HG02763 (cell line): ENCODE results near the gene MUC22.
"Not testable (repeated sequence)": the region's sequence is repeated elsewhere in the genome, so short reads cannot be mapped to it uniquely, and the experiment has no call there.

Experiments used
- ATAC-seq: cut with Tn5 transposase; IDR thresholded peaks from one replicate; pipeline ENCODE4 v1.9.1; 2021; ENCODE audit warnings: mild to moderate bottlenecking, moderate library complexity; ENCODE audit not compliant: unreplicated experiment

The MUC22 gene

DNA sequence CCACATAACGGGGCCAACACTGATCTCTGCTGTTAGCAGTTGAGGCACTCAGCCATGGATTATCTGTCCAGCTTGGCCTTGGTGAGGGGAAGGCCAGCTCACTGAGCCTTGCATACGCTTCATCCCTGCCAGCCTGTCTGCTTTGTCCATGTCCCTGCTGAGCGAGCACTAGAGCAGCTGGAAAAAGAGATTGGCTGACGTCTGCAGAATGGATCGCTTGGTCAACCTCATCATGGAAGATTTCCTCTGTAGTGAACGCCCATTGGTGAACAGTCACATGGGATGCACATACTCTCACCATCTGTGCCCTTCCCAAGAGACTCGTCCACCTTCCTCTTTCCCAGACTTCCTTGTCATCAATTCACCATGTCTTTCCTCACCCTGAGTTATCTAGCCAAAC lies 26.9 kb downstream of the MUC22 start:
- ATAC-seq: no peak

- no peak for ATAC-seq
These were observed 27.4 kb downstream of the MUC22 start for GRCh38 chr6:31037682-31038081.

- ATAC-seq: no peak
These were observed 28.3 kb downstream of the MUC22 start for GRCh38 chr6:31038559-31038958.

GRCh38 chr6:31040801-31041200 lies 30.5 kb downstream of the MUC22 start:
- no peak for ATAC-seq

GRCh38 chr6:31041372-31041974 lies 31.2 kb downstream of the MUC22 start:
- ATAC-seq: no peak

DNA sequence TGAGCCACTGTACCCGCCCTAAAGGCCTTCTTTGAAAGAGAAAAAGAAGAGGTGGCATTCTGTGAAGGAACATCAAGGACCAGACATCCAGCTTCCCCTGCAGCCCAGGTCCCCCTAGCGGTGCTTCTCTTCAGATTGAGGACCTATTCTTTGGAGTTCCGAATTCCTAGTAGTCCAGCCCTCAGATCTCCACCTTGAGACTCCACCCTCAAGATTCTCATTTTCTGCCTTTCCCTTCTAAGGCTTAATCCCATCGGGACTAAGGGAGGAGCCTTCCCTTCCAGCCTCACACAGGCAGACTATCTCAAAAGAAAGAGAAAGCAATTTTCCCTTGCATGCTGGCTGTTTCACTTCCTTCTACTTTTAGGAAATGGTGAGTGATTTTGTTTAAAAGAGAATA lies 32.5 kb downstream of the MUC22 start:
- ATAC-seq: no peak

GRCh38 chr6:31048099-31048498 lies 37.8 kb downstream of the MUC22 start:
- ATAC-seq: no peak

GRCh38 chr6:31049518-31049917 lies 39.2 kb downstream of the MUC22 start:
- ATAC-seq: no peak

DNA sequence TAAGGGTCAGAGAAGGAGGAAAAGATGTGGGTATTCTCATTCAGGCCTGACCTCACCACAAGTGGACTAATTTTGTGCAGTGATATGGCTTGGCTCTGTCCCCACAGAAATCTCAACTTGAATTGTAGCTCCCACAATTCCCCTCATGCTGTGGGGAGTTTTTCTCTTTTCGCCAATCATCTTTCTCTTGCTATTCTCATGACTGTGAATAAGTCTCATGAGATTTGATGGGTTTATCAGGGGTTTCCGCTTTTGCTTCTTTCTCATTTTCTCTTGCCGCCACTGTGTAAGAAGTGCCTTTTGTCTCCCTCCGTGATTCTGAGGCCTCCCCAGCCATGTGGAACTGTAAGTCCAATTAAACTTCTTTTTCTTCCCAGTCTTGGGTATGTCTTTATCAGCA lies 42.9 kb downstream of the MUC22 start:
- not testable (repeated sequence) for ATAC-seq

- ATAC-seq: no peak
These were observed 43.6 kb downstream of the MUC22 start for GRCh38 chr6:31053873-31054272.

- no peak for ATAC-seq
These were observed 45.2 kb downstream of the MUC22 start for GRCh38 chr6:31055441-31055840.

GRCh38 chr6:31057426-31058003 lies 47.2 kb downstream of the MUC22 start:
- ATAC-seq: no peak

DNA sequence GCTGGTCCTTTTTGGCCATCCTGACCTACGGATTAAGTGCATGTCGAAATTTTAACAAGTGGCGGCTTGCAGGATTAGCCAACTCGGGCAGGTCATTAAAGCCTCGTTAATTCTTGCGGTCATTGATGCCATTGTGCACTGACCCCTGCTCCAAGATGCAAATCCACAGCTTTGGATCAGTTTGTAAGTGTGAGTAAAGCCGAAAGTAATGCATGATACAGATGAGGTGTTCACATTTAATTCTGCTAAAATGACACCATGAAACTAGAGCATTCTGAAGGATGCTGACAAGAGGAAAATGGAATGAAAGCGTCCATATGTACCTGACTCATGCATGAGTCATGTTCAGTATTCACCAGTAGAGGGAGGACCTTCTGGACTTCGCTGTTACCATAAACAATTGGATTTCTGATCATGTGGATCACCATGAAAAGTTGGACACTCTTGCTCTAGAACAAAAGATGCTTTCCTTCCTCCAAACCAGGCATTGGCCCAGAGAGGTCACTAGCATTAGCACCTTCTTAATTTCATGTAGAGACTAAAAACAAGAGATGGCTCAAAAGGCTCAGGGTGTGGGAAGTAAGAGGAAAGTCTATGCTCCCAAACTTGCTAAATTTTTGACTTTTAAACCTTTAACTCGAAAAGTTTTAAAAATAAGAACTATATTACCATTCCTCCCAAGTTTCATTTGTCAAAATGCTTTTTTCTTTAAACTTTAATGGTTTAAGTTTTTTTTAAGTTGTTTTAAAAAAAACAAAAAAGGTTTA lies 48.0 kb downstream of the MUC22 start:
- no peak for ATAC-seq

DNA sequence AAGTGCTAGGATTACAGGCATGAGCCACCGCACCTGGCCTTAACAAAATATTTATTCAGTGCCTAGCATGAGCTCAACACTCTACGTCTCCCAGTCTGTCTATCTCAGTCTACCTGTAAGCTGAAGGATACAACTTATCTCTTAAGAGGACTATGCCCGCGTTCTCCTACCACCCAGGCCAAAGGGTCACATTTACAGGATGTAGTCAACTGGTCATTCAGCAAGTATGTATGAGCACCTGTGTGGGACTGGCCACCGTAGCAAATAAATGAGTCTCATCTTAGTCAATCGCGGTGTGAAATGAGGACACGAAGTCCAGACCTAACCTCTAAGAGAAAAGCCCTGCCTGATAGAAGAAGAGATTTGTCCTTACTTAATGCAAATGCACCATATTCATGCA lies 49.9 kb downstream of the MUC22 start:
- no peak for ATAC-seq

GRCh38 chr6:31063906-31064435 lies 53.7 kb downstream of the MUC22 start:
- no peak for ATAC-seq

DNA sequence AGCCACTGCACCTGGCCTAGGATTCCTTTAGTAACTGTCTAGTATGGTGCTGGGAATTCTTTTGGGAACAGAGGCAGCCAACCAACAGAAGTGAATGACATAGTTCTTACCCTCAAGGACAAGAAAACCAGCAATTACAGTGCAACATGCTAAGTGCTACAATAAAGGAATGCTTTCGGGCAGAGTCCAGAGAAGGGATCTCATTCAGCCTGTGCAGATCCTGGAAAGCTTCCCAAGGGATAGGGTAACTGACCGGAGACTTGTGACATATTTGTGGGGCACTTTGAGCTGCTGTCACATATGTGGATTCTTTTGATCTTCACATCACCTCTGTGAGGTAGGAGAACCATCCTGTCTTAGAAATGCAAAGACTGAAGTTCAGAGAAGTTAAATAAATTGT lies 55.3 kb downstream of the MUC22 start:
- no peak for ATAC-seq

DNA sequence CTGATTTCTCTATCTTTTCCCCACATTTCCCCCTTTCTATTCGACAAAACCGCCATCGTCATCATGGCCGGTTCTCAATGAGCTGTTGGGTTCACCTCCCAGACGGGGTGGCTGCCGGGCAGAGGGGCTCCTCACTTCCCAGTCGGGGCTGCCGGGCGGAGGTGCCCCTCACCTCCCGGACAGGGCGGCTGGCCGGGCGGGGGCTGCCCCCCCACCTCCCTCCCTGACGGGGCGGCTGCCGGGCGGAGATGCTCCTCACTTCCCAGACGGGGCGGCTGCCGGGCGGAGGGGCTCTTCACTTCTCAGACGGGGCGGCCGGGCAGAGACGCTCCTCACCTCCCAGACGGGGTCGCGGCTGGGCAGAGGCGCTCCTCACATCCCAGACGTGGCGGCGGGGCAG lies 56.8 kb downstream of the MUC22 start:
- not testable (repeated sequence) for ATAC-seq

GRCh38 chr6:31067891-31068668 lies 57.8 kb downstream of the MUC22 start:
- not testable (repeated sequence) for ATAC-seq

- ATAC-seq: no peak
These were observed 58.5 kb downstream of the MUC22 start for GRCh38 chr6:31068669-31069340.

- ATAC-seq: no peak
These were observed 60.5 kb downstream of the MUC22 start for GRCh38 chr6:31070711-31071197.

- no peak for ATAC-seq
These were observed 64.1 kb downstream of the MUC22 start for GRCh38 chr6:31074401-31074800.
